Vagina (tissue), 2 donors: ENCODE data around the gene OR5B12. TPM values are rescaled to one million over a fixed set of nuclear protein-coding genes. Genes with fewer than 3 reads are reported as not detected.

Experiments used
- DNase-seq, 2 donors: peaks; one replicate each; pipeline ENCODE4 v3.0.0-alpha.2; 2017; ENCODE audit errors: extremely low spot score in 2 of 2
- H3K27ac ChIP-seq: fragments of 200-600 bp; sonication (generic); one replicate; pipeline ENCODE4 v1.5.1; 2019
- H3K27me3 ChIP-seq: fragments of 200-600 bp; sonication (generic); one replicate; pipeline ENCODE4 v1.5.1; 2019
- H3K36me3 ChIP-seq, 2 donors: fragments of 200-600 bp; sonication (generic); one replicate each; pipeline ENCODE4 v1.5.1; 2017 to 2019
- H3K4me1 ChIP-seq: fragments of 200-600 bp; sonication (generic); one replicate; pipeline ENCODE4 v1.5.1; 2019
- H3K4me3 ChIP-seq, 2 donors: fragments of 200-600 bp; sonication (generic); 1 replicate in 1 of 2; 2 replicates in 1 of 2; pipeline ENCODE4 v1.5.1; 2016 to 2019
- H3K9me3 ChIP-seq: fragments of 200-600 bp; sonication (generic); one replicate; pipeline ENCODE4 v1.5.1; 2019
- CTCF ChIP-seq, 3 experiments: fragments of 450-650 bp in 2 of 3; fragments of 200-600 bp in 1 of 3; sonication (generic) in 1 of 3; IDR thresholded peaks; one replicate each; pipeline ENCODE4 v1.5.1; 2017 to 2019; ENCODE audit warnings: antibody characterized with exemption in 3 of 3, mild to moderate bottlenecking in 2 of 3, moderate library complexity in 2 of 3
- POLR2A ChIP-seq, 2 donors: fragments of 450-650 bp; IDR thresholded peaks; one replicate each; pipeline ENCODE4 v1.6.1; 2017; ENCODE audit warnings: antibody characterized with exemption in 2 of 2, mild to moderate bottlenecking in 2 of 2, moderate library complexity in 2 of 2
- POLR2AphosphoS5 ChIP-seq, 2 donors: sonication (generic); formaldehyde crosslinking; IDR thresholded peaks; one replicate each; pipeline ENCODE4 v1.9.0; 2017; ENCODE audit warnings: antibody characterized with exemption in 2 of 2, mild to moderate bottlenecking in 2 of 2, low read depth in 1 of 2; ENCODE audit not compliant: insufficient read depth in 1 of 2
- intact Hi-C: fragments of 100-400 bp; cut with DNase I; formaldehyde crosslinking; loops from one replicate; pipeline ENCODE4 v1.15.1; 2023
- total RNA-seq: library from RNA; depleted of rRNA; stranded (reverse); fragments of >200 nt; gene quantifications from one replicate; pipeline ENCODE4 v1.2.3, GENCODE V29; 2016

Gene OR5B12
- total RNA-seq, 1 donor from 2014 or later = not detected

GRCh38 chr11:58390551-58391063 is 51.4 kb downstream of the OR5B12 start:
- Histone ChIP-seq H3K9me3 (no peaks in the 10 kb centered on the region), H3K36me3 (no peaks in the 10 kb centered on the region), H3K27me3 (no peaks in the 10 kb centered on the region), H3K4me1 (no peaks in the 10 kb centered on the region), H3K4me3 (no peak overlapping the region), H3K27ac (no peak overlapping the region)
- TF ChIP-seq POLR2A (IDR thresholded peaks at IDR 0.05) (no peak), CTCF (IDR thresholded peaks at IDR 0.05) (no peak), POLR2AphosphoS5 (IDR thresholded peaks at IDR 0.05; ENCODE audit: insufficient read depth in 1 of 2, low read depth in 1 of 2) (no peak)
- intact Hi-C loops = no loop called here
- DNase-seq = no peak

Other genes with a start within 250 kb of the OR5B12 start
- not detected for gene OR1S2, start 238.1 kb downstream of the OR5B12 start, total RNA-seq
- gene OR1S1, start 229.5 kb downstream of the OR5B12 start, total RNA-seq = not detected
- gene OR10Q1, start 213.3 kb downstream of the OR5B12 start, total RNA-seq = not detected
- gene OR10W1, start 174.0 kb downstream of the OR5B12 start, total RNA-seq = not detected
- gene OR5B17, start 83.2 kb downstream of the OR5B12 start, total RNA-seq = not detected
- gene OR5B3, start 35.4 kb downstream of the OR5B12 start, total RNA-seq = not detected
- gene OR5B2, start 14.1 kb downstream of the OR5B12 start, total RNA-seq = not detected
- gene OR5B21, start 65.9 kb upstream of the OR5B12 start, total RNA-seq = not detected
- 24.3 TPM for gene LPXN, start 133.6 kb upstream of the OR5B12 start, total RNA-seq
- gene ZFP91, start 136.8 kb upstream of the OR5B12 start, total RNA-seq = 35.4 TPM
- gene CNTF, start 180.4 kb upstream of the OR5B12 start, total RNA-seq = not detected